ENCODE measurements around the gene S100A8. TPM values are rescaled to one million over a fixed set of nuclear protein-coding genes. Genes with fewer than 3 reads are reported as not detected.

Gene S100A8
- total RNA-seq, 1 donor from 2014 or later, result not detected

DNA sequence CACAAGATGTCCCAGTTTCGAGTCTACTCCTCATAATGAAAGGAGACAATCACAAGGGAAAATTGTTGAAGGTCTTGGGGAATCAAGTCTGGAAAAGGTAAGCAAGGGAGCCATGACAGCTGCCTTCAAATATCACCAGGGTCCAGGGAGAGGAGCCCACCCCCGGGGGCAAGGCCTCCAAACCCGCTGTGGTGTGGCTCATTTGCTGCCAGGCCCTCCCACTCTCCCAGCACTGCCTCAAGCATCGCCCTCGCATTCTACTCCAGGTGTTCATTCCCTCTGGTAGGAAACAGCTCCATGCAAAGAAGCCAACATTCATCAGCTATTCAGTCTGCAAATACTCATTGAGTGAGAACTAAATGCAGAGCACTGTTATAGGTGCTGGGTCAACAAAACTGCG is 24.6 kb downstream of the S100A8 start:
- no peaks in the 10 kb centered on the region for H3K4me1 ChIP-seq
- no peaks in the 10 kb centered on the region for H3K36me3 Mint-ChIP-seq
- no peaks in the 10 kb centered on the region for H3K79me2 ChIP-seq (ENCODE audit: low read depth)
- H3K9ac ChIP-seq, result no peak overlapping the region
- peaks cover 10% of the 10 kb centered on the region for H3K27me3 Mint-ChIP-seq (ENCODE audit: insufficient read depth, low read depth)
- no peaks in the 10 kb centered on the region for H4K20me1 ChIP-seq (ENCODE audit: low read depth)
- H3K4me2 ChIP-seq, result no peak overlapping the region
- no peak overlapping the region for H3K27ac ChIP-seq
- H3K36me3 ChIP-seq, result no peaks in the 10 kb centered on the region
- no peak overlapping the region for H3K4me3 Mint-ChIP-seq
- no peak overlapping the region for H3K4me3 ChIP-seq
- no peaks in the 10 kb centered on the region for H3K9me3 ChIP-seq (ENCODE audit: low read depth)
- TF ChIP-seq, protein P1, sequence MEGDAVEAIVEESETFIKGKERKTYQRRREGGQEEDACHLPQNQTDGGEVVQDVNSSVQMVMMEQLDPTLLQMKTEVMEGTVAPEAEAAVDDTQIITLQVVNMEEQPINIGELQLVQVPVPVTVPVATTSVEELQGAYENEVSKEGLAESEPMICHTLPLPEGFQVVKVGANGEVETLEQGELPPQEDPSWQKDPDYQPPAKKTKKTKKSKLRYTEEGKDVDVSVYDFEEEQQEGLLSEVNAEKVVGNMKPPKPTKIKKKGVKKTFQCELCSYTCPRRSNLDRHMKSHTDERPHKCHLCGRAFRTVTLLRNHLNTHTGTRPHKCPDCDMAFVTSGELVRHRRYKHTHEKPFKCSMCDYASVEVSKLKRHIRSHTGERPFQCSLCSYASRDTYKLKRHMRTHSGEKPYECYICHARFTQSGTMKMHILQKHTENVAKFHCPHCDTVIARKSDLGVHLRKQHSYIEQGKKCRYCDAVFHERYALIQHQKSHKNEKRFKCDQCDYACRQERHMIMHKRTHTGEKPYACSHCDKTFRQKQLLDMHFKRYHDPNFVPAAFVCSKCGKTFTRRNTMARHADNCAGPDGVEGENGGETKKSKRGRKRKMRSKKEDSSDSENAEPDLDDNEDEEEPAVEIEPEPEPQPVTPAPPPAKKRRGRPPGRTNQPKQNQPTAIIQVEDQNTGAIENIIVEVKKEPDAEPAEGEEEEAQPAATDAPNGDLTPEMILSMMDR (IDR thresholded peaks at IDR 0.05), result no peak
- TF ChIP-seq EZH2 (IDR thresholded peaks at IDR 0.05), result no peak
- H3K27me3 ChIP-seq, result no peaks in the 10 kb centered on the region
- no peak overlapping the region for H3K27ac Mint-ChIP-seq
- DNase-seq (ENCODE audit: low spot score), result no peak
- H2AFZ ChIP-seq (replicated peaks), result no peak overlapping the region
- H3K9me3 Mint-ChIP-seq, result no peaks in the 10 kb centered on the region
- no peaks in the 10 kb centered on the region for H3F3A ChIP-seq (ENCODE audit: low read depth)
- H3K4me1 Mint-ChIP-seq, result no peaks in the 10 kb centered on the region

DNA sequence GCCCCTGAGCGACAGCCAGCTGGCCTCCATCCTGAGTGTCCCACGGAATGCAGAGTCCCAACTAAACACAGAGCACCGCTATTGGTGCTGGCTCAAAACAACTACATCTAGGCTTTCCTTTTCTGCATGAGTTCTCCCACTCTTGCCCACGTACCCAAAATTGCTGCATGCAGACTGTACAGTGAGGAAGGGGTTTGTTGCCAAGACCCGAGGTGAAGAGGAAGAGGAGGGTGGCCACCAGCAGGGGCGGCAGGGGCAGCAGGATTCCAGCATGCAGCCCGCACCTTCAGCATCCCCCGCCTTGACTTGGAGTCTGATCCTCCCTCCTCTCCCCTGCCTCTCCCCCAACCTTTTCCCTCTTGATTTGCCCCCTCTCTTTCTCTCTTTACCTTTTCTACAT is 25.2 kb downstream of the S100A8 start:
- H3K27me3 ChIP-seq, result no peaks in the 10 kb centered on the region
- Mint-ChIP-seq H3K36me3 (no peaks in the 10 kb centered on the region), H3K4me1 (no peaks in the 10 kb centered on the region), H3K9me3 (no peaks in the 10 kb centered on the region), H3K4me3 (no peak overlapping the region), H3K27me3 (ENCODE audit: insufficient read depth, low read depth) (peaks cover 10% of the 10 kb centered on the region), H3K27ac (no peak overlapping the region)
- DNase-seq (ENCODE audit: low spot score), result no peak
- no peak overlapping the region for H3K4me3 ChIP-seq
- no peaks in the 10 kb centered on the region for H3K9me3 ChIP-seq (ENCODE audit: low read depth)
- no peak overlapping the region for H3K9ac ChIP-seq
- H2AFZ ChIP-seq (replicated peaks), result no peak overlapping the region
- no peaks in the 10 kb centered on the region for H3K4me1 ChIP-seq
- H3K27ac ChIP-seq, result no peak overlapping the region
- no peaks in the 10 kb centered on the region for H3K36me3 ChIP-seq
- no peak overlapping the region for H3K4me2 ChIP-seq
- TF ChIP-seq, protein P1 (IDR thresholded peaks at IDR 0.05), result no peak
- TF ChIP-seq EZH2 (IDR thresholded peaks at IDR 0.05) (no peak), EZH2phosphoT487 (IDR thresholded peaks at IDR 0.05) (no peak)
- no peaks in the 10 kb centered on the region for H3F3A ChIP-seq (ENCODE audit: low read depth)
- no peaks in the 10 kb centered on the region for H4K20me1 ChIP-seq (ENCODE audit: low read depth)
- H3K79me2 ChIP-seq (ENCODE audit: low read depth), result no peaks in the 10 kb centered on the region

DNA sequence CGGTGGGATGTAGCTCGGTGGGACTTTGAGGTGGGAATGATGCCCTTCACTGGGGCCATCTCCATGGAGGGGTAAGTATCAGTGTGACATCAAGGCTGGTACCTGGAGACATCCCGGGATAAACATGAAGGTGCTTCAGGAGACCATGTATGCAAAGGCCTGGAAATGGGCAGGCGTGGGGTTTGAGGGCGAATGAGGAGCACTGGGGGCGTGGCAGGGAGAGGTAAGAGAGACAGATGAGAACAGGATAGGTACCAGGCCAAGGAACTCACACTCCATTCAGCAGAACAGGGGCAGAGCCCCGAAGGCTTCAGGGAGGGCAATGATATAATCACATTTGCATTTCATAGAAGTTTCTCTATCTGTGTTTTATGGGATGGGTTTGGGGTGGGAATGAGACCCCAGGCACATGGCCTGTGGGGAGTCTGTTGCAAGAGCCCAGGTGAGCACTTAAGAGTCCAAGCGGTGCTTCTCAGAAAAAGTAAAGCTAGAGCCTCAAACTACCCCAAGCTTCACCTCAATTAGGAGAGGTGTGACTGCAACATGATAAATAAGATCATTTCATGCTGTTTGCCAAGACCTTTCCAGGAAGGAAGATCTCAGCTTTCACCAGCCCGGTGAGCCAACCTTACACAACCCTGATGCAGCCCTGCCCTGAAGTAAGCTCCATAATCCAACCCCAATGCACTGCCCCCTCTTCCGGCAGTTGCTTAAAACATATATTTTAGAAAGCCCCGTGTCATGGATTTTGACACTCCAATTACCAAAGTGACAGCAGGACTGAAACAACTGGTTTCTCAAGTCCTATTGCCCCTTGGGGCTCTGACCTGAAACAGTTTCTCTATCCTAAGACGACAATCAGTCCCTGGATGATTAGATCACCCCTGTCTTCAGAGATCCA is 25.9 kb downstream of the S100A8 start:
- H3K27ac Mint-ChIP-seq, result no peak overlapping the region
- no peak overlapping the region for H3K27ac ChIP-seq

More for the DNA sequence above, 25.9 kb downstream of the S100A8 start:
- Mint-ChIP-seq H3K4me3 (no peak overlapping the region), H3K9me3 (no peaks in the 10 kb centered on the region), H3K4me1 (no peaks in the 10 kb centered on the region), H3K27me3 (ENCODE audit: insufficient read depth, low read depth) (peaks cover 10% of the 10 kb centered on the region), H3K36me3 (no peaks in the 10 kb centered on the region)
- Histone ChIP-seq H3F3A (ENCODE audit: low read depth) (no peaks in the 10 kb centered on the region), H3K4me1 (no peaks in the 10 kb centered on the region), H3K4me3 (no peak overlapping the region), H4K20me1 (ENCODE audit: low read depth) (no peaks in the 10 kb centered on the region), H3K9me3 (ENCODE audit: low read depth) (no peaks in the 10 kb centered on the region), H3K27me3 (no peaks in the 10 kb centered on the region), H3K9ac (no peak overlapping the region), H2AFZ (replicated peaks) (no peak overlapping the region), H3K36me3 (no peaks in the 10 kb centered on the region), H3K79me2 (ENCODE audit: low read depth) (no peaks in the 10 kb centered on the region), H3K4me2 (no peak overlapping the region)
- no peak for TF ChIP-seq EZH2 (IDR thresholded peaks at IDR 0.05)
- TF ChIP-seq, protein P1 (IDR thresholded peaks at IDR 0.05), result no peak
- TF ChIP-seq EZH2phosphoT487 (IDR thresholded peaks at IDR 0.05), result no peak
- DNase-seq (ENCODE audit: low spot score), result no peak
